Measurements from ENCODE around the gene DNAJB9.

DNA sequence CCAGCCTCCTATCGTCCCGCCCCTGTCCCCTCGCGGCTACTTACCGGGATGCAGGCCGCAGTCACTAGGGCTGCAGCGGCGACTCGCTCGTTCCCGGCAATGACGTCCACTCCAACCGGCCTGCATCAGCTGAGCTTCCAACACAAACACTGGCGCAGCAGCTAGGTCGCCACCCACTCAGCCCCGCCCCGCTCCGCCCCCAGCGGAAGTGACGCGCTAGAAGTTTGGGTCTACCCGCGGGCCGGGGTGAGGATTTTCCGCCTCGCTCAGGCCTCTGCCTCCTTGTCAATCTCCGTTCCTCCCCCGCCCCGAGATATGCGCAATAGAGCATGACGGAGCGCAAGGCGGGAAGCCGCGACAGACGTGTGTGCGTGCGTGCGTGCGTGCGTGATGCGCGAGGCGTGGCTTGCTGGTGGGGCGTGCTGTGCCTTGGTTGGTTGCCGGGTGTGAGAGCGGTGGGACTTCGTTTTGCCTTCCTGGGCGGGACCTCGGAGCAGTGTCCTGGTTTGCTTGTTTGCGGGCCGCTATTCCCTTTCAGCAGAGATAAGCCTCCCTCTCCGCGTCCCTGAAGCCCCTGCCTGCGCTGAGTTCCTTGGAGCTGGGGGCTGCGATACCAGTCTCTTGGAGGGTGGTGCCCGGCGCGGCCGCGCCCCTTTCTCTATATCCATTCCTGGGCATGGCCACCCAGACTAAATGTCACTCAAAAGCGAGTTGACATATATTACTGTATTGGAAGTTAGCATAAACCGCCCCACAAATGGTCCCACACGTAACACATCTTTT, 43.5 kb upstream of the DNAJB9 start, which contains the start of gene PNPLA8:
- TF ChIP-seq SRF (IDR thresholded peaks at IDR 0.05; ENCODE audit: low read depth, low read length): 0 out of 2 replicates have a peak, but pooled peaks have one; percentile 4
- TF ChIP-seq SP1 (IDR thresholded peaks at IDR 0.05; ENCODE audit: low read depth, low read length): no peak
- TF ChIP-seq JUN (IDR thresholded peaks at IDR 0.05; ENCODE audit: low read depth, low read length): no peak
- TF ChIP-seq SIN3A (conservative IDR thresholded peaks at IDR 0.05 in 1 of 2, IDR thresholded peaks at IDR 0.05 in 1 of 2; ENCODE audit: low read depth in 1 of 2, low read length in 2 of 2): peak; percentile 86 to 91; a peak in 2 of 4 replicates
- TF ChIP-seq EZH2 (IDR thresholded peaks at IDR 0.05; ENCODE audit: low read depth, low read length, severe bottlenecking): no peak
- TF ChIP-seq, protein P1, sequence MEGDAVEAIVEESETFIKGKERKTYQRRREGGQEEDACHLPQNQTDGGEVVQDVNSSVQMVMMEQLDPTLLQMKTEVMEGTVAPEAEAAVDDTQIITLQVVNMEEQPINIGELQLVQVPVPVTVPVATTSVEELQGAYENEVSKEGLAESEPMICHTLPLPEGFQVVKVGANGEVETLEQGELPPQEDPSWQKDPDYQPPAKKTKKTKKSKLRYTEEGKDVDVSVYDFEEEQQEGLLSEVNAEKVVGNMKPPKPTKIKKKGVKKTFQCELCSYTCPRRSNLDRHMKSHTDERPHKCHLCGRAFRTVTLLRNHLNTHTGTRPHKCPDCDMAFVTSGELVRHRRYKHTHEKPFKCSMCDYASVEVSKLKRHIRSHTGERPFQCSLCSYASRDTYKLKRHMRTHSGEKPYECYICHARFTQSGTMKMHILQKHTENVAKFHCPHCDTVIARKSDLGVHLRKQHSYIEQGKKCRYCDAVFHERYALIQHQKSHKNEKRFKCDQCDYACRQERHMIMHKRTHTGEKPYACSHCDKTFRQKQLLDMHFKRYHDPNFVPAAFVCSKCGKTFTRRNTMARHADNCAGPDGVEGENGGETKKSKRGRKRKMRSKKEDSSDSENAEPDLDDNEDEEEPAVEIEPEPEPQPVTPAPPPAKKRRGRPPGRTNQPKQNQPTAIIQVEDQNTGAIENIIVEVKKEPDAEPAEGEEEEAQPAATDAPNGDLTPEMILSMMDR (IDR thresholded peaks at IDR 0.05; ENCODE audit: control extremely low read depth in 1 of 3, insufficient read depth in 1 of 3, low read depth in 1 of 3, low read length in 3 of 3): no peak
- peak; percentile 86 for TF ChIP-seq SAP30 (IDR thresholded peaks at IDR 0.05; ENCODE audit: insufficient read depth, insufficient replicate concordance, low read length)
- TF ChIP-seq, protein P2, sequence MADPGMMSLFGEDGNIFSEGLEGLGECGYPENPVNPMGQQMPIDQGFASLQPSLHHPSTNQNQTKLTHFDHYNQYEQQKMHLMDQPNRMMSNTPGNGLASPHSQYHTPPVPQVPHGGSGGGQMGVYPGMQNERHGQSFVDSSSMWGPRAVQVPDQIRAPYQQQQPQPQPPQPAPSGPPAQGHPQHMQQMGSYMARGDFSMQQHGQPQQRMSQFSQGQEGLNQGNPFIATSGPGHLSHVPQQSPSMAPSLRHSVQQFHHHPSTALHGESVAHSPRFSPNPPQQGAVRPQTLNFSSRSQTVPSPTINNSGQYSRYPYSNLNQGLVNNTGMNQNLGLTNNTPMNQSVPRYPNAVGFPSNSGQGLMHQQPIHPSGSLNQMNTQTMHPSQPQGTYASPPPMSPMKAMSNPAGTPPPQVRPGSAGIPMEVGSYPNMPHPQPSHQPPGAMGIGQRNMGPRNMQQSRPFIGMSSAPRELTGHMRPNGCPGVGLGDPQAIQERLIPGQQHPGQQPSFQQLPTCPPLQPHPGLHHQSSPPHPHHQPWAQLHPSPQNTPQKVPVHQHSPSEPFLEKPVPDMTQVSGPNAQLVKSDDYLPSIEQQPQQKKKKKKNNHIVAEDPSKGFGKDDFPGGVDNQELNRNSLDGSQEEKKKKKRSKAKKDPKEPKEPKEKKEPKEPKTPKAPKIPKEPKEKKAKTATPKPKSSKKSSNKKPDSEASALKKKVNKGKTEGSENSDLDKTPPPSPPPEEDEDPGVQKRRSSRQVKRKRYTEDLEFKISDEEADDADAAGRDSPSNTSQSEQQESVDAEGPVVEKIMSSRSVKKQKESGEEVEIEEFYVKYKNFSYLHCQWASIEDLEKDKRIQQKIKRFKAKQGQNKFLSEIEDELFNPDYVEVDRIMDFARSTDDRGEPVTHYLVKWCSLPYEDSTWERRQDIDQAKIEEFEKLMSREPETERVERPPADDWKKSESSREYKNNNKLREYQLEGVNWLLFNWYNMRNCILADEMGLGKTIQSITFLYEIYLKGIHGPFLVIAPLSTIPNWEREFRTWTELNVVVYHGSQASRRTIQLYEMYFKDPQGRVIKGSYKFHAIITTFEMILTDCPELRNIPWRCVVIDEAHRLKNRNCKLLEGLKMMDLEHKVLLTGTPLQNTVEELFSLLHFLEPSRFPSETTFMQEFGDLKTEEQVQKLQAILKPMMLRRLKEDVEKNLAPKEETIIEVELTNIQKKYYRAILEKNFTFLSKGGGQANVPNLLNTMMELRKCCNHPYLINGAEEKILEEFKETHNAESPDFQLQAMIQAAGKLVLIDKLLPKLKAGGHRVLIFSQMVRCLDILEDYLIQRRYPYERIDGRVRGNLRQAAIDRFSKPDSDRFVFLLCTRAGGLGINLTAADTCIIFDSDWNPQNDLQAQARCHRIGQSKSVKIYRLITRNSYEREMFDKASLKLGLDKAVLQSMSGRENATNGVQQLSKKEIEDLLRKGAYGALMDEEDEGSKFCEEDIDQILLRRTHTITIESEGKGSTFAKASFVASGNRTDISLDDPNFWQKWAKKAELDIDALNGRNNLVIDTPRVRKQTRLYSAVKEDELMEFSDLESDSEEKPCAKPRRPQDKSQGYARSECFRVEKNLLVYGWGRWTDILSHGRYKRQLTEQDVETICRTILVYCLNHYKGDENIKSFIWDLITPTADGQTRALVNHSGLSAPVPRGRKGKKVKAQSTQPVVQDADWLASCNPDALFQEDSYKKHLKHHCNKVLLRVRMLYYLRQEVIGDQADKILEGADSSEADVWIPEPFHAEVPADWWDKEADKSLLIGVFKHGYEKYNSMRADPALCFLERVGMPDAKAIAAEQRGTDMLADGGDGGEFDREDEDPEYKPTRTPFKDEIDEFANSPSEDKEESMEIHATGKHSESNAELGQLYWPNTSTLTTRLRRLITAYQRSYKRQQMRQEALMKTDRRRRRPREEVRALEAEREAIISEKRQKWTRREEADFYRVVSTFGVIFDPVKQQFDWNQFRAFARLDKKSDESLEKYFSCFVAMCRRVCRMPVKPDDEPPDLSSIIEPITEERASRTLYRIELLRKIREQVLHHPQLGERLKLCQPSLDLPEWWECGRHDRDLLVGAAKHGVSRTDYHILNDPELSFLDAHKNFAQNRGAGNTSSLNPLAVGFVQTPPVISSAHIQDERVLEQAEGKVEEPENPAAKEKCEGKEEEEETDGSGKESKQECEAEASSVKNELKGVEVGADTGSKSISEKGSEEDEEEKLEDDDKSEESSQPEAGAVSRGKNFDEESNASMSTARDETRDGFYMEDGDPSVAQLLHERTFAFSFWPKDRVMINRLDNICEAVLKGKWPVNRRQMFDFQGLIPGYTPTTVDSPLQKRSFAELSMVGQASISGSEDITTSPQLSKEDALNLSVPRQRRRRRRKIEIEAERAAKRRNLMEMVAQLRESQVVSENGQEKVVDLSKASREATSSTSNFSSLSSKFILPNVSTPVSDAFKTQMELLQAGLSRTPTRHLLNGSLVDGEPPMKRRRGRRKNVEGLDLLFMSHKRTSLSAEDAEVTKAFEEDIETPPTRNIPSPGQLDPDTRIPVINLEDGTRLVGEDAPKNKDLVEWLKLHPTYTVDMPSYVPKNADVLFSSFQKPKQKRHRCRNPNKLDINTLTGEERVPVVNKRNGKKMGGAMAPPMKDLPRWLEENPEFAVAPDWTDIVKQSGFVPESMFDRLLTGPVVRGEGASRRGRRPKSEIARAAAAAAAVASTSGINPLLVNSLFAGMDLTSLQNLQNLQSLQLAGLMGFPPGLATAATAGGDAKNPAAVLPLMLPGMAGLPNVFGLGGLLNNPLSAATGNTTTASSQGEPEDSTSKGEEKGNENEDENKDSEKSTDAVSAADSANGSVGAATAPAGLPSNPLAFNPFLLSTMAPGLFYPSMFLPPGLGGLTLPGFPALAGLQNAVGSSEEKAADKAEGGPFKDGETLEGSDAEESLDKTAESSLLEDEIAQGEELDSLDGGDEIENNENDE (IDR thresholded peaks at IDR 0.05; ENCODE audit: insufficient replicate concordance, low read length): no peak
